Stimulated activated naive CD8-positive, alpha-beta T cell treated with anti-CD3 and anti-CD28 coated beads, Interleukin-15, Interleukin-2, amounts not matched to agents 100 U/mL and 50 U/mL, for 24 hours (primary cell): ENCODE results near the gene KLHL24.
A peak's percentile ranks its signal among the peaks of the same experiment; 100 is the strongest.
"Not testable (repeated sequence)": the region's sequence is repeated elsewhere in the genome, so short reads cannot be mapped to it uniquely, and the experiment has no call there.

Experiments
- ATAC-seq: fragments of 150-1000 bp; cut with Tn5 transposase; one replicate; pipeline ENCODE4 v1.10.0; 2021
- DNase-seq: peaks from one replicate; pipeline ENCODE4 v3.0.0; 2021

Gene KLHL24

DNA sequence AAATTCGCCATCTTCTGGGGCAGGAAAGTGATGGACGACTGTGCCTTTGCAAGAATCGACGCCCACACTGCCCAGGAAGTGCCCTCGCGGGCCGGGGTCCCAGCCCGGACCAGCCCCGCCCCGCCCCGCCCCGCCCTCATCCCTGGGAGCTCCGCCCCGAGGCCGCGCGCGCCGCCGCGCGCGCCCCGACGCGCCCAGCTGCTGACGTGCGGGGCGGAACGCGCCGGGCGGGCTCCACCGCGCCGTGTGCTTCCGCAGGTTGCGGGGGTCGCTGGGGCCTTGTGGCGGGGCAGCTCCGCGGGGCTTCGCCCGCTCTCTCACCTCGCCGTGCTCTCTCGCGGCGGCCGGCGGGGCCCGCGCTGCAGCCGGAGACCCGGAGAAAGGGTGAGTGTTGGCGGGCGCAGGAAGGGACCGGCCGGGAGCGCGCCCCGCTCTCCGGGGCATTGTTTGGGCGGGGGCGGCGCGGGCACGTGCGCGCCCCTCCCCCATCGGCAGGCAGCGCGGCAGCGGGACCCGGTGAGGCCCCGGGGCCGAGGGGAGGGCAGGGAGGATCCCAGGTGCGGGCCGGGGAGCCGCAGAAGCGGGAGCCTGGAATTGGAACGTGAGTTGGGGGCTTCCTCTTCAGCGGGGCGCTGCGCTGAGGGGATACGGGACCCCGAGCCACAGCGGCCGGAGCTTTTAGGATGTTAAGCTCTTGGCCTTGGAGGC lies 62.3 kb downstream of the KLHL24 start, which contains the start of gene YEATS2:
TSS of gene YEATS2 (plus strand) at position 188 of the 708 bp plus-strand sequence. CDS start 17,366 bp downstream, outside the sequence.
- ATAC-seq (peak; percentile 91), DNase-seq (peak; percentile 84)

- peak; percentile 24 for ATAC-seq
- peak; percentile 43 for DNase-seq
These were observed 62.9 kb downstream of the KLHL24 start for GRCh38 chr3:183698318-183698751.

GRCh38 chr3:183698756-183699155 lies 63.3 kb downstream of the KLHL24 start:
- ATAC-seq: peak; percentile 30
- no peak for DNase-seq

DNA sequence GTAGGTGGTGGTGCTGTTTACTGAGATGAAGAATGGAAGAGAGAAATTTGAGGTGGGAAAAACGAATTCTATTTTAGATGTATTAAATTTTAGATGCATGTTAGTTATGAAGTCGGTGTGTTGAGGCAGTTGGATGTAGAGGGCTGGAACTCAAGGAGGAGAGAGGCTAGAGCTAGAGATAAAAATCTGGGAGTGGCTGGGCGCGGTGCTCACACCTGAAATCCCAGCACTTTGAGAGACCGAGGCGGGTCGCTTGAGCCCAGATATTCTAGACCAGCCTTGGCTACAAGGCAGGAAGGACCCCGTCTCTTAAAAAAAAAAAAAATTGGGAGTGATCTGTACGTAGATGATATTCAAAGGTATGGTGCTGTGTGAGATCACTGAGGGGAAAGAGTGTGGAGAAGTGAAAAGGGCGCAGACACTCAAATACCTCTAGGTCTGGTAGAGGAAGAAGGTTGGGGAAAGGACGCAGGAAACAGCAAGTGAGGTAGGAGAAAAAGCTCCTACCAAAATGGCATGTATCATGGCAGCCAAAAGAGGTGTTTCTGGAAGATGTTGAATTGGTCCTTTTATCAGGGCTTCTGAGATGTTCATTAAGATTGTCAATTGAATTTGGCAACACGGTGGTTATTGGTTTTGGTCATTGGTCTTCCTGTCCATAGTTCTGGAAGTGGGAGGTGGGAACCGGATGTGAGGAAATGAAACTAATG lies 64.0 kb downstream of the KLHL24 start:
- no peak for DNase-seq
- ATAC-seq: no peak

DNA sequence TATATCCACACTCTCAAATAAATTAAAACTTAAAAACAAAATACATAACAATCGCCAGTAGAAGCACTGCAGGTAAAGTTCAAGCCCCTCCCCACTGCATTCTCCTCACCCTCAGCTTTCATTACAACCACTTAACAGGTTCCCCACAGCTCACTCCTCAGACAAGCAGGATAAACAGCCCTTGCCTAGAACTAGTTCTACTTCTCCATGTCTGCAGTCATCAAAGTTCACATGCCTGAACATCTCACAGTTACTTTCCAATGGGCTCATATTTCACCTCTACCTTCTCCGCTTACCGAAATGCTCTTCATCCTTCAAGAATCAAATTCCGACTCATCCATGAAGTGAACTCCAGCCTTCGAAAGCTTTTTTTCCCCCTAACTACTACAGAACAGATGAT lies 66.3 kb downstream of the KLHL24 start:
- ATAC-seq: no peak
- no peak for DNase-seq

GRCh38 chr3:183703892-183704291 lies 68.5 kb downstream of the KLHL24 start:
- ATAC-seq, DNase-seq: not testable (repeated sequence)

- no peak for ATAC-seq
These were observed 74.8 kb downstream of the KLHL24 start for GRCh38 chr3:183710231-183710630.

GRCh38 chr3:183711516-183711915 lies 76.1 kb downstream of the KLHL24 start:
- DNase-seq: no peak

More at GRCh38 chr3:183710231-183710630, 74.8 kb downstream of the KLHL24 start:
- no peak for DNase-seq

GRCh38 chr3:183714622-183715021 lies 79.2 kb downstream of the KLHL24 start:
- no peak for ATAC-seq

More at GRCh38 chr3:183711516-183711915, 76.1 kb downstream of the KLHL24 start:
- no peak for ATAC-seq

GRCh38 chr3:183718012-183718411 lies 82.6 kb downstream of the KLHL24 start:
- no peak for DNase-seq
- ATAC-seq: no peak

More at GRCh38 chr3:183714622-183715021, 79.2 kb downstream of the KLHL24 start:
- no peak for DNase-seq

DNA sequence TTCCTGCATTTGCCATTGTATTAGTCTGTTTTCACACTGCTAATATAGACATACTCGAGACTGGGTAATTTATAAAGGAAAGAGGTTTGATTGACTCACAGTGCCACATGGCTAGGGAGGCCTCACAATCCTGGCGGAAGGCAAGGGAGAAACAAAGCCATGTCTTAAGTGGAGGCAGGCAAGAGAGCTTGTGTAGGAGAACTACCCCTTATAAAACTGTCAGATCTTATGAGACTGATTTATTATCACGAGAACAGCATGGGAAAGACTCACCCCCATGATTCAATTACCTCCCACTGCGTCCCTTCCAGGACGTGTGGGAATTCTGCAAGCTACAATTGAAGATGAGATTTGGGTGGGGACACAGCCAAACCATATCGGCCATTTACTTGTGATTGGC lies 90.0 kb downstream of the KLHL24 start:
- DNase-seq: no peak
- ATAC-seq: no peak

DNA sequence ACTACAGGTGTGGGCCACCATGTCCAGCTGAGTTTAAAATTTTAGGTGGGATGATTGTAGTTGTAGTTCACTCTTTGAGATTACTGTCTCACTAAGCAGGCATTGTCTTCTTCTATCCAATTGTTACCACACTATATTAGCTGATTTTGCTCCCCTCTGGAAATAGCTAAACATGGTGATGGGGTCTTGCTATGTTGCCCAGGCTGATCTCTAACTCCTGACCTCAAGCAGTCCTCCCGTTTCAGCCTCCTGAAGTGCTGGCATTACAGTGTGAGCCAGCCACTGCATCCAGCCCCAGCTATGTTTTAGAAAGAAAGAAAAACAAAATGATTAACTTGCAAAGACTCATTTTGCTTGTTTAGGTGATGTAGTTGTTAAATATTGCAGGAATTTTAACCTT lies 92.8 kb downstream of the KLHL24 start:
- ATAC-seq (no peak), DNase-seq (no peak)

GRCh38 chr3:183730361-183730760 lies 94.9 kb downstream of the KLHL24 start:
- ATAC-seq (no peak), DNase-seq (no peak)

GRCh38 chr3:183731611-183732010 lies 96.2 kb downstream of the KLHL24 start:
- no peak for ATAC-seq
- no peak for DNase-seq

DNA sequence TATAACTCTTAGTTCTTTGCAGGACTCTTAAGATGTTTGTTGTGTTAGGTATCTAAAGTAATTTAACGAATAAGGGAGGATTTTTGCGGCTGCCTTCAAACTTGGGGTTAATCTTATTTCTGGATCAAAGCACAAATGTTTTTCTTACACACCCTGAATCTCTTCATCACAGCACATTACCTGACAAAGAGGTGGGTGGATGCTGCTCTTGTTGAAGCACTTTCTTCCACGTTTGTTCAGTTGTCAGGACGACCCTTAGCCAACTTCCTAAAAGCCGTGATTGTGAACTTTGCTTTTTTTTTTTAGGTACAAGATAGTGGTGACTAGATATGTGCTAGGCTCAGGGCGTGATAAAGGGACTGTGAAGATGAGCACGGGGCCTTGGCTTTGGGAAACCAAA lies 98.1 kb downstream of the KLHL24 start:
- no peak for DNase-seq
- no peak for ATAC-seq
